HepG2 (cell line): ENCODE results near the gene CTNNA2. TPM values are rescaled to one million over a fixed set of nuclear protein-coding genes. Genes with fewer than 3 reads are reported as not detected.

Experiments
- GPBP1L1 ChIP-seq: sonication (generic); formaldehyde crosslinking; IDR thresholded peaks from 2 replicates; pipeline ENCODE4 v1.5.0; 2020; ENCODE audit warnings: mild to moderate bottlenecking, missing genetic modification reagents
- HMGXB3 ChIP-seq: sonication (generic); formaldehyde crosslinking; IDR thresholded peaks from 2 replicates; pipeline ENCODE4 v1.4.0; 2020; ENCODE audit warnings: missing genetic modification reagents, borderline replicate concordance
- POLR2AphosphoS2 ChIP-seq: IDR thresholded peaks from 2 replicates; pipeline ENCODE4 v1.6.1; 2011; ENCODE audit warnings: low read depth, low read length, improper control_type of control experiment
- RBM22 ChIP-seq: fragments of 200-400 bp; formaldehyde crosslinking; optimal IDR thresholded peaks from 2 replicates; pipeline ENCODE3; 2017; ENCODE audit warnings: mild to moderate bottlenecking, low read length, moderate library complexity
- RERE ChIP-seq: IDR thresholded peaks from 2 replicates; pipeline ENCODE4 v1.6.1; 2016; ENCODE audit warnings: low read depth, missing genetic modification reagents, missing compliant biosample characterization
- USF2 ChIP-seq, 2 experiments: sonication (generic) in 1 of 2; formaldehyde crosslinking in 1 of 2; IDR thresholded peaks; 2 replicates each; pipeline versions ENCODE4 v1.5.1 to v1.6.1; 2011 to 2020; ENCODE audit warnings: borderline replicate concordance in 1 of 2, low read depth in 1 of 2, low read length in 1 of 2, mild to moderate bottlenecking in 1 of 2, missing genetic modification reagents in 1 of 2, moderate library complexity in 1 of 2
- ZNF232 ChIP-seq: sonication (generic); formaldehyde crosslinking; IDR thresholded peaks from 2 replicates; pipeline ENCODE4 v1.4.0; 2020; ENCODE audit warnings: missing genetic modification reagents, borderline replicate concordance
- ZNF317 ChIP-seq: sonication (generic); formaldehyde crosslinking; IDR thresholded peaks from 2 replicates; pipeline ENCODE4 v1.5.0; 2020; ENCODE audit warnings: mild to moderate bottlenecking, missing genetic modification reagents
- ZNF329 ChIP-seq: sonication (generic); formaldehyde crosslinking; IDR thresholded peaks from 2 replicates; pipeline ENCODE4 v1.9.0; 2021; ENCODE audit warnings: low read depth, mild to moderate bottlenecking, missing genetic modification reagents
- ZNF510 ChIP-seq: sonication (generic); formaldehyde crosslinking; IDR thresholded peaks from 2 replicates; pipeline ENCODE4 v1.4.0; 2020; ENCODE audit warnings: low read depth, mild to moderate bottlenecking, missing genetic modification reagents
- ZSCAN29 ChIP-seq: sonication (generic); formaldehyde crosslinking; conservative IDR thresholded peaks from 2 replicates; pipeline ENCODE4 v1.4.0; 2020; ENCODE audit warnings: mild to moderate bottlenecking, missing genetic modification reagents
- polyA plus RNA-seq, 8 experiments: library from polyadenylated mRNA; depleted of rRNA in 3 of 8; stranded (reverse) in 7 of 8; unstranded in 1 of 8; fragments of >200 nt; fragmentation: Illumina TruSeq in 4 of 8; extraction: Trizol in 4 of 8; gene quantifications; 2 replicates each; pipeline versions ENCODE4 v1.2.1 to v1.2.3, GENCODE V29; 2011 to 2016; ENCODE audit warnings: low read depth in 4 of 8, missing spikeins in 1 of 8, mixed read lengths in 1 of 8; ENCODE audit not compliant: insufficient read depth in 1 of 8
- total RNA-seq, 5 experiments: library from RNA; depleted of rRNA; stranded (reverse); fragments of >200 nt; fragmentation: Illumina TruSeq; extraction: Trizol; gene quantifications; 2 replicates each; pipeline ENCODE4 v1.2.3, GENCODE V29; 2016; ENCODE audit warnings: low read depth in 1 of 5

Gene CTNNA2
- total and polyA plus RNA-seq, 2 of the 13 experiments (the other 11 are each of a cell fraction or from before 2014, with no cell fraction given), result not detected

GRCh38 chr2:80016171-80016570 lies 503.3 kb downstream of the CTNNA2 start (continued):
- no peak for TF ChIP-seq RERE
- no peak for TF ChIP-seq USF2 (IDR thresholded peaks at IDR 0.05; ENCODE audit: low read depth, low read length)
- no peak for TF ChIP-seq USF2 (CRISPR knock-in tag; IDR thresholded peaks at IDR 0.05; ENCODE audit: borderline replicate concordance)
- TF ChIP-seq ZNF329 (CRISPR knock-in tag), result no peak
- TF ChIP-seq ZNF510 (CRISPR knock-in tag), result no peak
- no peak for TF ChIP-seq RBM22
- no peak for TF ChIP-seq HMGXB3 (CRISPR knock-in tag)
- no peak for TF ChIP-seq ZNF232 (CRISPR knock-in tag)
- no peak for TF ChIP-seq ZSCAN29 (CRISPR knock-in tag)
- no peak for TF ChIP-seq ZNF317
- no peak for TF ChIP-seq GPBP1L1
- no peak for TF ChIP-seq POLR2AphosphoS2
- TF ChIP-seq, all 625 proteins: peak for 0
